ENCODE measurements around the gene TGFA.

Gene TGFA

DNA sequence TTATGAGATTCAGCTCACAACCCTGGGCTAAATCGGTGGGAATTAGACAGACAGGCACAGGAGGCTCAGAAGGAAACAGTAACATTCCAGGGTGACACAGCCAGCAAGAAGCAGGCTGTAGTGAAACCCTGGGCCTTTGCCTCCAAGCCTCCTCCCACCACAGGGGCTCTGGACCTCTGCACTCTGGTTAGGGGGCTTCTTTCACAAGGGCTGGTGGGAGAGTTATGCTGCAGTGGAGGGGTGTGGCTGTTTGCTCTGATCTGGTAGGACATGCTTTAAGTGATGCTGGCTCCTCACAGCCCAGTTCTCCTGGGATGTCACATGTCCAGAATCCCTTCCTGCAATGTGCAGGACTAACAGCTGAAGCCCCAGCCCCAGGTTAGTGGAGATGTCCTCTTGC, 109.9 kb downstream of the TGFA start:
- no peak for DNase-seq (ENCODE audit: extremely low read depth, low read depth)
- H3K4me3 ChIP-seq (replicated peaks; ENCODE audit: low read depth, low read length), result no peak overlapping the region
- TF ChIP-seq, protein P1, sequence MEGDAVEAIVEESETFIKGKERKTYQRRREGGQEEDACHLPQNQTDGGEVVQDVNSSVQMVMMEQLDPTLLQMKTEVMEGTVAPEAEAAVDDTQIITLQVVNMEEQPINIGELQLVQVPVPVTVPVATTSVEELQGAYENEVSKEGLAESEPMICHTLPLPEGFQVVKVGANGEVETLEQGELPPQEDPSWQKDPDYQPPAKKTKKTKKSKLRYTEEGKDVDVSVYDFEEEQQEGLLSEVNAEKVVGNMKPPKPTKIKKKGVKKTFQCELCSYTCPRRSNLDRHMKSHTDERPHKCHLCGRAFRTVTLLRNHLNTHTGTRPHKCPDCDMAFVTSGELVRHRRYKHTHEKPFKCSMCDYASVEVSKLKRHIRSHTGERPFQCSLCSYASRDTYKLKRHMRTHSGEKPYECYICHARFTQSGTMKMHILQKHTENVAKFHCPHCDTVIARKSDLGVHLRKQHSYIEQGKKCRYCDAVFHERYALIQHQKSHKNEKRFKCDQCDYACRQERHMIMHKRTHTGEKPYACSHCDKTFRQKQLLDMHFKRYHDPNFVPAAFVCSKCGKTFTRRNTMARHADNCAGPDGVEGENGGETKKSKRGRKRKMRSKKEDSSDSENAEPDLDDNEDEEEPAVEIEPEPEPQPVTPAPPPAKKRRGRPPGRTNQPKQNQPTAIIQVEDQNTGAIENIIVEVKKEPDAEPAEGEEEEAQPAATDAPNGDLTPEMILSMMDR (IDR thresholded peaks at IDR 0.05; ENCODE audit: low read depth, low read length, missing control alignments), result no peak

DNA sequence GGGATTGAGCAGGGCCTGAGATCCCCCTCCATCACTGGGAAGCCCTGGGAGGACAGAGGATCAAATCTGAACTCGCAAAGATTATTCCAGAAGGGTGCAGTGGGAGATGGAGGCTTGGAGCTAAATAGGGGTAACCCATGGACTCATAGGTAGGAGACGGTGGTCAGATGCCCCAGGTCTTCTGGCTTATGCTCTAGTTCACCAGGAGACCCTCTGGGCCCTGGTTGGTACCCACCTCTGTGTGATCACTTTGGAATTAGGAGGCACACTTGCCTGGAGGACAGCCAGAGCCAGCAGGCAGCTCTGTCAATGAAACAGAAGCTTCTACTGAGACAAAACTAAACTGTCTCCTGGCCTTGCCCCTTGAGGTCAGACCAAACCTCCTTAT, 110.6 kb downstream of the TGFA start:
- H3K4me3 ChIP-seq (replicated peaks; ENCODE audit: low read depth, low read length), result no peak overlapping the region
- no peak for DNase-seq (ENCODE audit: extremely low read depth, low read depth)
- TF ChIP-seq, protein P1 (IDR thresholded peaks at IDR 0.05; ENCODE audit: low read depth, low read length, missing control alignments), result no peak

DNA sequence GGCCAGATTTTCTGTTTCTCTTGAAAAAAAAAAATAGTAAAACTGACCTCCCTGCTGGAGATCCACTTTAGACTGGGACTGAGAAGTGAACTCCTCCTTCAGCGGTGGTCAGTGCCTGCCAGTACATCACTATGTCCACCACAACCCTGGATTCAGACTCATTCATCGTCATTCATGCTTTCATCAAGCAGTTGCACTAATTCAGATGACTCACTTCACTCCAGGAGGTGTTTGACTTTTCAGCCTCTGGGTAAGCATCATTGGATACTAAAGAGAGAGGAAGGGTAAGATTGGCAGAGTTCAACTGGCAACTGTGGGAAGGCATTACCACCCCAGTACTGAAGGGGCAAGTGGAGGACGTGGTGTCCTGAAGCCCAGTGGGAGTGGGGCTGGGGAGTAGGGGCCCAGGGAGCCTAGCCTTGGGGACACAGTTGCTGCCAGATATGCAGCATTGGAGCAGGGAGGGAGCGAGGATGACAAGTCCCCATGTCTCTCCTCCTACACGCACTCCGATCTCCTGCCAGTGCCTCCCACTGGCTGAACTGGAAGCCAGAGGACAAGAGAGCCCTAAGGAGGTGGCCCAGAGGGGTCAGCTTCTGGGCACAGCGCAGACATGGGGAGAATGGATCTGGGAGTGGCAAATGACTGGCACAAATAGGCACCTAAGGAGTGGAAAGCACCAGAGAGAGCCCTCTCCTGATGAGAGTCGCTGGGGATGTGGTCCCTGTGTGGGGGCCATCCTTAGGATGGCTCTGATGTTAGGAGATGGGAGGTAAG, 111.1 kb downstream of the TGFA start:
- no peak for DNase-seq (ENCODE audit: extremely low read depth, low read depth)
- no peak overlapping the region for H3K4me3 ChIP-seq (replicated peaks; ENCODE audit: low read depth, low read length)
- TF ChIP-seq, protein P1 (IDR thresholded peaks at IDR 0.05; ENCODE audit: low read depth, low read length, missing control alignments), result no peak

DNA sequence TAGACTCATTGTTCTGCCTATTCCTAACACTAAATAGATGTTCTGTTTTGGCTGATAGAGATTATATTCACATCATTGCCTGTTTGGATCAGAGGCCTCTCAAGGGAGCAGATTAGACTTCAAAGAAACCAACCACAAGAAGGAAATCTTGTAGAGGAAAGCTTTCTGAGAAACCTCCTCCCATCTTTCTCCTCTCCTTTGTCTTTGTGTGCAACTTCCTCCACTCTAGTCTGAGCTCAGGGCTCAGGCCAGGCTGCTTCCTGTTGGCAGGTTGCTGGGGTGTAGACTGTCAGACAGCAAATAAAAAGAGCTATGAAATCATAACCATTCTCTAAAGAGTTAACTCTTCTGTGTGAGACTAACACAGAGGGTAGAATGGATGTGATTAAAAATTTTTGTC, 113.0 kb downstream of the TGFA start:
- DNase-seq (ENCODE audit: extremely low read depth, low read depth), result no peak
- TF ChIP-seq, protein P1 (IDR thresholded peaks at IDR 0.05; ENCODE audit: low read depth, low read length, missing control alignments), result no peak
- H3K4me3 ChIP-seq (replicated peaks; ENCODE audit: low read depth, low read length), result no peak overlapping the region

DNA sequence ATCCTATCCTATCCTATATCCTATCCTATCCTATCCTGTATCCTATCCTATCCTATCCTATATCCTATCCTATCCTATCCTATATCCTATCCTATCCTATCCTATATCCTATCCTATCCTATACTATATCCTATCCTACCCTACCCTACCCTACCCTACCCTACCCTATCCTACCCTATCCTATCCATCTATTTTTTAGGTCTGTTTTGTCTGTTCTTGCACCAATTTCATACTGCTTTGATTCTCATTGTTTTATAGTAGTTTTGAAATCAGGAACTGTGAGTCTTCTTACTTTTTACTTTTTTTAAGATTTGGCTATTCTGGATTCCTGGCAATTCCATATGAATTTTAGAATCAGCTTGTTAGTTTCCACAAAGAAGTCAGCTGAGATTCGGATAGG, 118.5 kb downstream of the TGFA start:
- DNase-seq (ENCODE audit: extremely low read depth, low read depth), result no peak
- TF ChIP-seq, protein P1 (IDR thresholded peaks at IDR 0.05; ENCODE audit: low read depth, low read length, missing control alignments), result no peak
- H3K4me3 ChIP-seq (replicated peaks; ENCODE audit: low read depth, low read length), result no peak overlapping the region

DNA sequence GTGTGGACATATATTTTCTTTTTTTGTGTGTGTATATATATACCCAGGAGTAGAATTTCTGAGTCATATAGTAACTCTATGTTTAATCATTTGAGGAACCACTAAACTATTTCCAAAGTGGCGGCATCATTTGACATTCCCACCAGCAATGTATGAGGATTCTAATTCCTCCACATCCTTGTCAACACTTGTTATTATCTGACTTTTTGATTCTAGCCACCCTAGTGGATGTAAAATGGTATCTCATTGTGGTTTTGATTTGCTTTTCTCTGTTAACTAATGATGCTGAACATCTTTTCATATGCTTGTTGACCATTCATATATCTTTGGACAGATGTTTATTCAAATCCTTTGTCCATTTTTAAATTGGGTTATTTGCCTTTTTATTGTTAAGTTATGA, 120.3 kb downstream of the TGFA start:
- no peak overlapping the region for H3K4me3 ChIP-seq (replicated peaks; ENCODE audit: low read depth, low read length)
- TF ChIP-seq, protein P1 (IDR thresholded peaks at IDR 0.05; ENCODE audit: low read depth, low read length, missing control alignments), result no peak
- DNase-seq (ENCODE audit: extremely low read depth, low read depth), result no peak

All from HFF-Myc (cell line).